BLaER1 (cell line): ENCODE results near the gene PXYLP1.

Experiments used
- H3K27ac ChIP-seq: shearing (Covaris generic); formaldehyde crosslinking; 2 replicates; pipeline ENCODE4 v1.8.1; 2022
- H3K27me3 ChIP-seq: shearing (Covaris generic); formaldehyde crosslinking; 2 replicates; pipeline ENCODE4 v1.8.1; 2022
- H3K36me3 ChIP-seq: shearing (Covaris generic); formaldehyde crosslinking; 2 replicates; pipeline ENCODE4 v1.8.1; 2022
- H3K4me1 ChIP-seq: shearing (Covaris generic); formaldehyde crosslinking; 2 replicates; pipeline ENCODE4 v1.8.1; 2022
- H3K4me2 ChIP-seq: shearing (Covaris generic); formaldehyde crosslinking; 2 replicates; pipeline ENCODE4 v1.8.1; 2022
- H3K4me3 ChIP-seq: shearing (Covaris generic); formaldehyde crosslinking; 2 replicates; pipeline ENCODE4 v1.8.1; 2022
- H3K9ac ChIP-seq: shearing (Covaris generic); formaldehyde crosslinking; 2 replicates; pipeline ENCODE4 v1.8.1; 2022
- H3K9me3 ChIP-seq: shearing (Covaris generic); formaldehyde crosslinking; 2 replicates; pipeline ENCODE4 v1.8.1; 2022
- H4K20me1 ChIP-seq: shearing (Covaris generic); formaldehyde crosslinking; 2 replicates; pipeline ENCODE4 v1.8.1; 2022
- Cebpa-rat ChIP-seq: shearing (Covaris generic); IDR thresholded peaks from 2 replicates; pipeline ENCODE4 v1.8.1; 2022

The PXYLP1 gene

GRCh38 chr3:141246224-141246957, 14.8 kb downstream of the PXYLP1 start:
- peaks cover 31% of the 10 kb centered on the region; the same call in 1 of the 2 replicates for H3K36me3 ChIP-seq
- H3K4me3 ChIP-seq, result no peak overlapping the region
- peaks cover 4% of the 10 kb centered on the region for H3K4me1 ChIP-seq
- no peak overlapping the region for H3K27ac ChIP-seq
- H4K20me1 ChIP-seq, result 0 out of 2 replicates have a peak, but pooled peaks cover 17% of the 10 kb centered on the region
- H3K9ac ChIP-seq, result no peak overlapping the region
- H3K4me2 ChIP-seq, result no peak overlapping the region
- TF ChIP-seq Cebpa-rat, result no peak
- H3K27me3 ChIP-seq, result no peaks in the 10 kb centered on the region
- no peaks in the 10 kb centered on the region for H3K9me3 ChIP-seq

- Histone ChIP-seq H3K4me3 (no peak overlapping the region), H4K20me1 (0 out of 2 replicates have a peak, but pooled peaks cover 17% of the 10 kb centered on the region), H3K27me3 (no peaks in the 10 kb centered on the region), H3K27ac (no peak overlapping the region), H3K4me1 (no peaks in the 10 kb centered on the region), H3K9me3 (no peaks in the 10 kb centered on the region), H3K9ac (no peak overlapping the region), H3K36me3 (peaks cover 37% of the 10 kb centered on the region; the same call in 1 of the 2 replicates), H3K4me2 (no peak overlapping the region)
- no peak for TF ChIP-seq Cebpa-rat
Measured at GRCh38 chr3:141246958-141247301, 15.3 kb downstream of the PXYLP1 start.

GRCh38 chr3:141248064-141248463, 16.4 kb downstream of the PXYLP1 start:
- Histone ChIP-seq H3K9ac (no peak overlapping the region), H3K36me3 (peaks cover 34% of the 10 kb centered on the region; the same call in 1 of the 2 replicates), H3K27ac (no peak overlapping the region), H3K4me1 (no peaks in the 10 kb centered on the region), H3K27me3 (no peaks in the 10 kb centered on the region), H3K9me3 (no peaks in the 10 kb centered on the region), H4K20me1 (0 out of 2 replicates have a peak, but pooled peaks cover 18% of the 10 kb centered on the region), H3K4me3 (no peak overlapping the region), H3K4me2 (no peak overlapping the region)
- no peak for TF ChIP-seq Cebpa-rat

GRCh38 chr3:141249041-141249440, 17.4 kb downstream of the PXYLP1 start:
- no peaks in the 10 kb centered on the region for H3K4me1 ChIP-seq
- no peaks in the 10 kb centered on the region for H3K27me3 ChIP-seq
- H3K27ac ChIP-seq, result no peak overlapping the region
- no peak overlapping the region for H3K4me3 ChIP-seq
- H4K20me1 ChIP-seq, result 0 out of 2 replicates have a peak, but pooled peaks cover 18% of the 10 kb centered on the region
- H3K9ac ChIP-seq, result no peak overlapping the region
- H3K9me3 ChIP-seq, result no peaks in the 10 kb centered on the region
- H3K4me2 ChIP-seq, result no peak overlapping the region
- H3K36me3 ChIP-seq, result peaks cover 31% of the 10 kb centered on the region; the same call in 1 of the 2 replicates
- TF ChIP-seq Cebpa-rat, result no peak

- Histone ChIP-seq H3K4me1 (no peaks in the 10 kb centered on the region; the same call in 1 of the 2 replicates), H4K20me1 (0 out of 2 replicates have a peak, but pooled peaks cover 18% of the 10 kb centered on the region), H3K9ac (no peak overlapping the region), H3K27ac (no peak overlapping the region), H3K9me3 (no peaks in the 10 kb centered on the region), H3K4me3 (no peak overlapping the region), H3K4me2 (no peak overlapping the region), H3K36me3 (peaks cover 31% of the 10 kb centered on the region; the same call in 1 of the 2 replicates), H3K27me3 (no peaks in the 10 kb centered on the region)
- TF ChIP-seq Cebpa-rat, result no peak
Measured at GRCh38 chr3:141250342-141250741, 18.7 kb downstream of the PXYLP1 start.

GRCh38 chr3:141250828-141251227, 19.2 kb downstream of the PXYLP1 start:
- no peak overlapping the region for H3K4me2 ChIP-seq
- H3K9me3 ChIP-seq, result no peaks in the 10 kb centered on the region
- 0 out of 2 replicates have a peak, but pooled peaks cover 18% of the 10 kb centered on the region for H4K20me1 ChIP-seq
- H3K9ac ChIP-seq, result no peak overlapping the region
- no peak overlapping the region for H3K27ac ChIP-seq
- H3K36me3 ChIP-seq, result peaks cover 35% of the 10 kb centered on the region; the same call in 1 of the 2 replicates
- no peak overlapping the region for H3K4me3 ChIP-seq
- H3K27me3 ChIP-seq, result no peaks in the 10 kb centered on the region
- H3K4me1 ChIP-seq, result no peaks in the 10 kb centered on the region; the same call in 1 of the 2 replicates
- TF ChIP-seq Cebpa-rat, result no peak

GRCh38 chr3:141253326-141253725, 21.7 kb downstream of the PXYLP1 start:
- no peaks in the 10 kb centered on the region for H3K9me3 ChIP-seq
- no peak overlapping the region for H3K4me3 ChIP-seq
- H3K27me3 ChIP-seq, result no peaks in the 10 kb centered on the region
- no peaks in the 10 kb centered on the region; the same call in 1 of the 2 replicates for H3K4me1 ChIP-seq
- H3K36me3 ChIP-seq, result peaks cover 37% of the 10 kb centered on the region; the same call in 1 of the 2 replicates
- H3K27ac ChIP-seq, result no peak overlapping the region
- no peak for TF ChIP-seq Cebpa-rat
- H3K4me2 ChIP-seq, result no peak overlapping the region
- no peak overlapping the region for H3K9ac ChIP-seq
- H4K20me1 ChIP-seq, result 0 out of 2 replicates have a peak, but pooled peaks cover 13% of the 10 kb centered on the region

GRCh38 chr3:141253811-141254210, 22.2 kb downstream of the PXYLP1 start:
- no peak overlapping the region for H3K9ac ChIP-seq
- H3K27ac ChIP-seq, result no peak overlapping the region
- H4K20me1 ChIP-seq, result 0 out of 2 replicates have a peak, but pooled peaks cover 13% of the 10 kb centered on the region
- no peaks in the 10 kb centered on the region; the same call in 1 of the 2 replicates for H3K4me1 ChIP-seq
- no peaks in the 10 kb centered on the region for H3K27me3 ChIP-seq
- H3K4me2 ChIP-seq, result no peak overlapping the region
- no peaks in the 10 kb centered on the region for H3K9me3 ChIP-seq
- H3K36me3 ChIP-seq, result peaks cover 37% of the 10 kb centered on the region; the same call in 1 of the 2 replicates
- no peak overlapping the region for H3K4me3 ChIP-seq
- no peak for TF ChIP-seq Cebpa-rat

- no peak overlapping the region for H3K9ac ChIP-seq
- H4K20me1 ChIP-seq, result 0 out of 2 replicates have a peak, but pooled peaks cover 8% of the 10 kb centered on the region
- H3K9me3 ChIP-seq, result no peaks in the 10 kb centered on the region
- H3K4me1 ChIP-seq, result no peaks in the 10 kb centered on the region; the same call in 1 of the 2 replicates
- H3K27me3 ChIP-seq, result no peaks in the 10 kb centered on the region
- no peak overlapping the region for H3K27ac ChIP-seq
- H3K36me3 ChIP-seq, result peaks cover 38% of the 10 kb centered on the region; the same call in 1 of the 2 replicates
- H3K4me3 ChIP-seq, result no peak overlapping the region
- no peak for TF ChIP-seq Cebpa-rat
- no peak overlapping the region for H3K4me2 ChIP-seq
Measured at GRCh38 chr3:141255137-141255845, 23.7 kb downstream of the PXYLP1 start.
